H1 (cell line): ENCODE results near the gene MED12L. TPM values are rescaled to one million over a fixed set of nuclear protein-coding genes. Genes with fewer than 3 reads are reported as not detected.

ENCODE experiments used
- ATF3 ChIP-seq: IDR thresholded peaks from 2 replicates; pipeline ENCODE4 v1.6.1; 2011; ENCODE audit warnings: low read depth, mild to moderate bottlenecking, low read length; ENCODE audit not compliant: insufficient read depth
- CBX8 ChIP-seq: fragments of 300-800, 300-1000 bp; sonication (generic); IDR thresholded peaks from 2 replicates; pipeline ENCODE4 v1.7.1; 2016; ENCODE audit warnings: low read depth, low read length, borderline replicate concordance
- GTF2F1 ChIP-seq: IDR thresholded peaks from 2 replicates; pipeline ENCODE4 v1.6.1; 2012; ENCODE audit warnings: low read depth, low read length, improper control_type of control experiment, borderline replicate concordance
- polyA plus RNA-seq, 7 experiments: library from polyadenylated mRNA; depleted of rRNA in 3 of 7; stranded (reverse) in 5 of 7; unstranded in 2 of 7; fragments of >200 nt in 5 of 7; fragments of 200-250 nt in 2 of 7; gene quantifications; 1 replicate in 5 of 7; 2 replicates in 1 of 7; 4 replicates in 1 of 7; pipeline versions ENCODE4 v1.2.1 to v1.2.3, GENCODE V29; 2011 to 2013; ENCODE audit warnings: missing spikeins in 2 of 7, mixed read lengths in 2 of 7
- total RNA-seq: library from RNA; stranded (reverse); fragmentation: NEBNext Ultra II Directional; extraction: Animal tissue kit (Norgen Biotek cat#: 25700); gene quantifications from 2 replicates; pipeline ENCODE4 v1.2.1, GENCODE V29; 2021

MED12L gene
- total and polyA plus RNA-seq, 2 of the 8 experiments (the other 6 are each of a cell fraction or from before 2014, with no cell fraction given): 3.6 to 26.2 TPM

- TF ChIP-seq ATF3 (no peak), GTF2F1 (no peak), CBX8 (no peak)
Observed at GRCh38 chr3:151196434-151196833, 111.0 kb downstream of the MED12L start (continued).
